GM19455 (cell line): ENCODE data around the gene TBX18.

ENCODE experiments used
- ATAC-seq: cut with Tn5 transposase; IDR thresholded peaks from one replicate; pipeline ENCODE4 v1.9.1; 2021; ENCODE audit not compliant: unreplicated experiment

TBX18 gene

DNA sequence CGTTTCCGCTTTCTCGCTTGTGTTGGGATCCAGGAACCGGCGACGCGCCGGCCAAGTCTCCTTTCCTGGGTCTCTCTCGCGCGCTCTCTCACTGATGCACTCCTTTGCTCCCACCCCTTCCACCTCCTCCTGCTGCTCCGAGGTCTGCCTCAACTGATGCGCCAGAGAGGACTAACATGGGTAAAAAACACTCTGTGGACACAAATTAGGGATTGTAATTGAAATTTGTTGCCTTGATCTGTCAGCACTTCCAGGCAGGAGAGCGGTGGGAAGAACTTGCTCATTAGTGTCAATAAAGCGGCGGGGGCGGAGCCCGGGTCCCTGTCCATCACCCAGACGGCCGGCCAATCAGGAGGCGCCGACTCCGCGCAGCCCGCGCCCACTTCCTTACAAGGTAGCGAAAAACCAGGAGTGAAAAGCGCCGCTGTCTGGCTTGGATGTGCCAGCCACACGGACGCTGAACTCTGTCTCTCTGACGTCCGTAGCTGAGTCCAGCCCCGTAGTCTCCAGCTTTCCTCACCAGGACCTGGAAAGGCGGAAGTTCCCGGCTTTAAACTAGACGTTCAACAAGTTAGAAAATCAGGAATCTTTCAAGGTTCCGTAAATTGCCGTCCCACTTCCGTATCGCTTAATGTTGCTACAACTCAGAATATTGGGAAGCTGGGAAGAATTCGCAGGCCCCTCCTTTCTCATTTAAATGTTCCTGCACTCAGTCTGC lies at the start of gene TBX18:
TSS of gene TBX18 (minus strand) at position 267 of the 718 bp plus-strand sequence. CDS start 417 bp downstream, outside the sequence.
- no peak for ATAC-seq

DNA sequence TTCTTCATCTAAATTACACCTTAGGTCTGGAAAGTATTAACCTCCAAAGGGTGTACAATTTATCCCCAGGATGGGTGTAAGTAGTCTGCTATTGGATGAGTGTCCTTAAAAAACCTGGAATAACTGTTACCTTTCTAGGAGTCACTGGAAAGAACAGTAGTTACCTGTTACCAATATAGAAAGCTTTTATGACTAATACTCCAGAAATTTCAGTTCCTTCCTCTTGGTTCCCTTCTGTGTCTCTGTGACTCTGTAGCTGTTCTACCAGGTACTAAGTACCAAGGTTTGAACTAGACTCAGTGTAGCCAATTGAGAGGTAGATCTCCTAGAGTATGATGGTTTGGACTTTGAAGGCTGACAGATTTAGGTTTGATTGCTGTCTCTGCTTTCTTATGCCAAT lies 47.0 kb upstream of the TBX18 start:
- no peak for ATAC-seq

DNA sequence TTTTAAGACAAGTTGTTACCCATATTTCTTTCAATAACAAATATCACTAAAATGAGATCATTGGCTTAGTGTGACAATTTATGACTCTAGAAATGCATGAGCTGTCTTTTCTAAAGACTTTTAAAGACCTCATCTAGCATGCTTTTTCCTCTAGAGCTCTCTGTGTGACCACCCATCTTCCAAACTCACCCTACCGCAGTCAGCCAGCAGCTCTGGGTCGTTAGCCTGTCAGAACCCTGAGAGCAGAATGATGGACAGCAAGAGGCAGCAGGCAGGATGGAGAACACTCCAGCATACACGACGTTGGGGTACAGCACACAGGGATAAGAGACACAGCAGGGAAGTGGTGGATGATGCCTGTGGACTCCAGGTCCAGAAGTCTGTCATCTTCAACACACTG lies 45.1 kb upstream of the TBX18 start:
- no peak for ATAC-seq

DNA sequence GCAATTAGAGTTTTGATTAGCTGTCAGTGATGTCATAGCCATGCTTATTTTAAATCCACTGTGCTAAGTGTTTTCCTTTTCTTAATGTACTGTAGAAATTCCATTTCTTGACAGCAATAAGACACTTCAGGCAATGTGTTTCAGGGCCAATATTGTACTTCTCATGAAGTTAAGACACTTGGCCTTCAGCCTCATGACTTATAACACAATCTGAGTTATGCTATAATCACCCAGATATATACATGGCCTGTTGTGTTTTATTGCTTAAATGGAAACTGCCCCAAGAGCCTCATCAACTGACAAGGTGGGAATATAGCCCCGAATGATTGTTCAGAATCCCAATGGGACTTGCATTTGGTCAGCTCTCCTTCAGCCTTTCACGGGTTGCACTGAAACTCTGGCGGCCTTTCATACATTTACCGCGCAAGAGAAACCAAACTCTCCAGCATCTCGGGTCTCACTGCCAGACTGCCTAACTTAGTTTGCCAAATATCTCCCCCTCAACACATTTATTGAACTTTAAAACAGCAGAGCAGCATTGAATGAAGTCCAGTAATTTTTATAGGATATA lies 44.2 kb upstream of the TBX18 start:
- ATAC-seq = no peak

DNA sequence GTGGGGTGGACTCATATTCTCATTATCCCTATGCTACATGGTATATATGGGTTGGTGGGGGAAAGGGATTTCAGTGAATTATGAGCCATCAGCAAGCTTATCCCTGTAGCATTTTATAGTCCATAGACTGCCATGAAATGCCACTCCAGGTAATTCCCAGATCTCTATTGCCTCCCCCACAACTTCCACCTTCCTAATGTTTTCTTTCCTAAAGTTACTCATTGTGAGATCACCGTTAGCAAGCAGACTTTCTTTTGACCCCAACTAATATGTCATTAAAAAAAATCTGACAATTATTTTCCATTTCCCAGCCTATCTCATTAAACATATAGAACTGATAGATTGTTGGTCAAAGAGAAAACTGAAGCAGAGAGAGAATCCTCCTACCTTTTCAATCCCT lies 40.7 kb upstream of the TBX18 start:
- no peak for ATAC-seq

DNA sequence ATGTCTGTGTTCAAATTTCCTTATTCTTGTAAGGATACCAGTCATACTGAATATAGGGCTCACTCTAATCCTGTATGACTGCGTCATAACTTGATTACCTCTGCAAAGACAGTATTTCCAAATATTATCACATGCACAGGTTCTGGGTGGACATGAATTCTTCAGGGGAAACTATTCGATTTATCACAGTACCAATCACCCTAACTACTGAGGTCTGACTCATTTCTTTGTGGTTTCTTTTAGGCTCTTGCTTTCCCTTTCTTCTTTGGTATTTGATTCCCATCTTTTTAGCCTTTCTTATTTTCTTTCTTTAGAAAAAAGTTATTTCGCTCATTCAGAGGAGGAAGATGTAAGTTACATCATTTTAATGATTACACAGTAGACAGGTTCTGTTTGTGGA lies 40.3 kb upstream of the TBX18 start:
- no peak for ATAC-seq

DNA sequence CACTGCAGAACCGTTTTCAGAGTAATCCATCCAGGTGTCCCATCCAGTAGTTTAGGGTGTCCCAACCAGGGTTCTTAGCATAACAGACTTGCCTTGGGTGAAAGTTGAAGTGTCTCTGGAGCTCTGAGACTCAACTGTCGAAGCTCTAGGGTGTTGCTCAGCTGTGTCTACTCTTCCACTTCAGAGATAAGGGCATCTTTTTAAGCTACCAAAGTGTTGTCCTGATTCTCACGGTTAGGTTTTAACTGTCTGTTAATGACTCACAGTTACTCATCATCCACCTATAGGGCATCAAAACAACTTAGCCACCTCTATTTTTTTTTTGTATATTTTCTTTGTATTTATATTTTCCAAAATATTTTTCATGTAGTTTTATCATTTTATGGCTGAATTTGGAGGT lies 36.9 kb upstream of the TBX18 start:
- ATAC-seq = no peak

DNA sequence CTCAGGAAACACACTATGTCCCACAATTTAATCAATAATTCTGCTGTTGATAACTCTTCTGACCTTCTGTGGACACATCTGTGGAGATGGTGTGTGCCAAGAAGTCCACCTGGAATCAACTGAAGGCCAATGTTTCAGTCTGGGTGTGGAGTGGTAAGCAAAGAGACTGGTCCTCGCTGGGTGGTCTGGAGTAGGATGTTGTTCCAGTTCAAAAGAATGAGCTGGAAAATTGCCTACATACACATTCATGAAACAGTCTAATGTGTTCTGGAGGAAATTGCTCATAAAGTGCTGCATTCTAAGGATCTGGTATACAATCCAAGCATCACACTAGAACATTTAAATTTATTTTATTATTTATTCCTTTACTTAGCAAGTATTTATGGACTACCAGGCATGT lies 33.9 kb upstream of the TBX18 start:
- ATAC-seq = no peak

DNA sequence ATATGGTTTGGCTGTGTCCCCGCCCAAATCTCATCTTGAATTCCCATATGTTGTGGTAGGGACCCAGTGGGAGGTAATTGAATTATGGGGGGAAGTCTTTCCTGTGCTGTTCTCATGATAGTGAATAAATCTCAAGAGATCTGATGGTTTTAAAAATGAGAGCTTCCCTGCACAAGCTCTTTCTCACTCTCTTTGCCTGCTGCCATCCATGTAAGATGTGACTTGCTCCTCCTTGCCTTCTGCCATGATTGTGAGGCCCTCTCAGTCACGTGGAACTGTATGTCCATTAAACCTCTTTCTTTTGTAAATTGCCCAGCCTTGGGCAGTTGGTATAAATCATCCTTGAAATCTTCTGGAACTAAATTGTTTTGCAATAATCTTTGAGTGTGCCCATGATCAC lies 31.9 kb upstream of the TBX18 start:
- ATAC-seq = no peak

DNA sequence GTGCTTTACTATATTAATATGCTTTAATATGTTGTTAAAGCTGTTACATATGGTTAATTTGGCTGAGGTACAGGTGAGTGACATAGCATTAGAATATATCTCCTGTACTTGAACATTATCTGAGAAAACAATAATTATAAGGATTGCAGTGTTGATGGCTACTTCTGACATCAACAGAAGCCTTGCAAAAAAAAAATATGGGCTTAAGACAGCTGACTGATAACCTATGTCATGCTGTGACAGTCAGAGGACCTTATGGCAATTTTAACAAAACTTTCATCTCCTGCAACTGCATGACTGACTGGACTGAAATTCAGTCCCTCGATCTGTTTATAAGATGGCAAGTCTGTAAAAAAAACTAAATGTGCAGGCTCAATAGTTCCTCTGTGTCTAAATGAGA lies 27.5 kb upstream of the TBX18 start:
- ATAC-seq = no peak

DNA sequence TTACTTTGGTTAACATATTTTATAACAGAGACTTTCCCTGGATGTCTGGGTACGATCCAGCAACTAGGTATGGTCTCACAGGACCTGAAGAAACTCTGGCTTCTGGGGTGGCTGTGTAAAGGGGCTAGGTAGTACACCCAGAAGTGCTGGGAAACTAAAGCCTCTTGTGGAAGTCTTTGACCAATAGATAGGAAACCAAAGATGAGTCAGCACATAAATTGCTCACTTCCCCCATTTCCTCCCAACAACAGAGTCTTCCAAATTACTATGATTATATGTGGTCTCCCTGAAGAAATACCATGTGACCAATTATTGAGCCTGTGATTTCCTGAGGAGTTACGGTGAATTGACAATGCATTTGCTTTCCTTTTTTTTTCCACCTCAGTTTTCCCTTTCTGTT lies 26.8 kb upstream of the TBX18 start:
- no peak for ATAC-seq

DNA sequence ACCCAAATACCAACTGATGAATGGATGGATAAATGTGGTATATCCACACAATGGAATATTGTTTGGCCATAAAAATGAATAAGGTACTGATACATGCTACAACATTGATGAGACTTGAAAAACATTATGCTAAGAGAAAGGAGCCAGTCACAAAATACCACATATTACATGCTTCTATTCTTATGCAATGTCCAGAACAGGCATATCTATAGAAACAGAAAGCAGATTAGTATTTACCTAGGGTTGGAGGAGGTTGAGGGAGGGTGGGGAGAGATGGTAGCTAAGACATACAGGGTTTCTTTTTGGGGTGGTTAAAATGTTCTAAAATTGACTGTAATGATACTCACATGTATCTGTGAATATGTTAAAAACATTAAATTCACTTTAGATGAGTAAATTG lies 24.8 kb upstream of the TBX18 start:
- ATAC-seq = no peak

DNA sequence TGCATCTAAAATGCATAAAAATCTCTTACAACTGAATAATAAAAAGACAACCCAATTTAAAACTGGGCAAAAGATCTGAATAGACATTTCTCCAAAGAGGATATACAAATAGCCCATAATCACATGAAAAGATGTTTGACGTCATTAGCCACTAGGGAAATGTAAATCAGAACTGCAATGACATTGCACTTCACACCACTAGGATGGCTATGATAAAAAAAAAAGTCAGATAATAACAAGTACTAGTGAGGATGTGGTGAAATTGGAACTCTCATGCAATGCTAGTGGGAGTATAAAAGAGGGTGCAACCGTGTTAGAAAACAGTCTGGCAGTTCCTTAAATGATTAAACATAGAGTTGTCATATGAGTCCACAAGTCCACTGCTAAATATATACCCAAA lies 24.3 kb upstream of the TBX18 start:
- no peak for ATAC-seq

DNA sequence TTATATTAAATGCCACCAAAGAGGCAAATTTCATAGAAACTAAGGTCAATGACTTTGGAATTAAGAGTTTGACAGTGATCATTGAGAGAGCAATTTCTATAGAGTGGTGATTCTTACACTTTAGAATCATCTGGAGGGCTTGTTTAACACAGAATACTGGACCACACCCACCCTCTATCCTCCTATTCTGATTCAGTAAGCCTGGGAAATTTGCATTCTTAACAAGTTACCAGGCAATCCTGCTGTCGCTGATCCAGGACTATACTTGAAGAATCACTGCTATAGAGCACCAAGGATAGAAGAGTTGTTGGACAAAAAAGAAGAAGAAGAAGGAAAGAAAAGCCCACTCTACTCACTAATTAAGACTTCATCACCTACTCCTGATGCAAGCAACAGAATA lies 21.3 kb upstream of the TBX18 start:
- ATAC-seq = no peak

DNA sequence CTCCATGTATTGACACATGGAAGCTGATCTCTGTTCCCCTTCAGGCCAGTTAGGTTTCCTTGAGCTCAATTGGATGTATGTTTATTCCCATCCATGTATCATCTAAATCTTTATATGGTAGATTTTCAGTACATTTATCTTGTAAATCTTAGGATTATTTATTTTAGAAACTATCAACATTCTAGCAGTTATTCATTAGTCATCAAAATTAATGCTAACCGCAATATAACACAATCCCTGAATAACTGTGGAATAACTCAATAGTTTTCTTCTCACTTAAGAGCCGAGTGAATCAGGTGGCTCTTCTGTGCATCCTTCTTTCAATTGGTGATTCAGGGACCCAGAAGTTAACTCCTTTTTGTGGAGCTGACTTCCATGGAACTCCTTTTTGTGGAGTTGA lies 15.5 kb upstream of the TBX18 start:
- ATAC-seq = no peak

DNA sequence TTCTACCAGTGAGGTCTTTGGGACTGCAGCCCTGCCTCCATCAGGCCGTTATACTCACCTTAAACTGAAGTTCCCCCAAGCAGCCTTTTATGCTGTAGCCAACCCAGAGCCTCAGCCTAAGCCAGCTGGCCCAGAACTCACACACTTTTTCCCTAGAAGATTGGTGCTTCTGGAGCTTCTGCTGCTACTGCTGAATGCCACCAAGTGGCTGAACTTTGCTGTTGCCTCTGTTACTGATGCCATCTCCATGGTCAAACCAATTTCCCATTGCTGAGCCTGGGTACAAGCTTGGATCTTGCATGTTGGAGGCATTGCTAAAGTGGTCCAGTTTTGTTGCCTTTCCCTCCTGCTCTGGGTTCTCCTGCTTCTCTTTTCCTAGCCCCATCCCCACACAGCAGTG lies 15.0 kb upstream of the TBX18 start:
- no peak for ATAC-seq

DNA sequence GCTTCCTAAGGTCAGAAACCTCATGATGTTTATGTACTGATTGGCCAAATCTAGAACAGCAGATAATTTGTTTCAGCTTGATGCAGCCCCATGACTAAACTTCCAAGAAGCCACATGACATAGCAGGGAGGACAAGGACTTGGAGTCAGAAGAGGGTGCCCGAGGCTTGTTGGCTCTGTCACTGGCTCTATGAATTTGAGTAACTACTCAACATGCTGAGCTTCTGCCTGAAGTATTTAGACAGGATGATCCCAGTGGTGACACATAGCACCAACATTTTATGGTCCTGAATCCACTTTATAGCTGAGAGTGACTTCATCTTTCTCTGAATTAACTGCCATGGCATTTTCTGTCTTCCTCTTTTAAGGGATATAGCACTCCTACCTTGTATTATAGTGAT lies 13.5 kb upstream of the TBX18 start:
- no peak for ATAC-seq

DNA sequence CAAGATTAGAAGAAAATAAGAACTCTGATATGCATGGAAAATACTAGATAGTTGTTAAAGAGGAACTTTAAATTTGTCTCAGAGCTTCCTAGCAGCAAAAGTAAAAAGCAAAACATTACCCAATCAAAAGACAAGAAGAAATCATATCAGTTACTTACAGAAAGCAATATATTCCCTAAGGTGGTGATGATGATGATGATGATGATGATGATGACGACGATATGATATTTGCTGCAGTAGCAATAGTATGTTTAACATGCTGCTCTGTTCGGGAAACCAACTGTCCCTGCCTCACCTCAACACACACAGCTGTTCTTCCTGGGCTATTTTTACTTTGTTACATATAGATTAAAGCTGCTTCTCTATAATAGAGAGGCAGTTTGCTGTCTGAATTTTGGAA lies 12.0 kb upstream of the TBX18 start:
- ATAC-seq = no peak

DNA sequence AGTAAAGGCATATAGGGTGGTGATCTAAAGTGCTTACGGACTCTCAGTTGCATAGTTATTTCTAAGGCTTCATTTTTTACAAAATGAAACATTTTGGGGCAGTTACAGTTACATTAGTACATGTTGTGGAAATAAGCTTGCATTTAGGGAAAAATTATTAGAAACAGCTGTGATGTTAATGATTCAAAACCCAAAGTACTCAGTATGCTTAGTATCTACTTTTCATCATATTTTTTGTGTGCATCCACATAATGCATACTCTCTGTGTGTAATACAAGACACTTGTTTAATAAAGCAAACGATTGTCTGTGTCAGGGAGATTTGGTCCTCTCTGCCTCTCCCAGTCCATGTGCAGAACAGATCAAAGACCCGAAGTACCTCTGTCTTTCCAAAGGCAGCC lies 11.4 kb upstream of the TBX18 start:
- ATAC-seq = no peak

DNA sequence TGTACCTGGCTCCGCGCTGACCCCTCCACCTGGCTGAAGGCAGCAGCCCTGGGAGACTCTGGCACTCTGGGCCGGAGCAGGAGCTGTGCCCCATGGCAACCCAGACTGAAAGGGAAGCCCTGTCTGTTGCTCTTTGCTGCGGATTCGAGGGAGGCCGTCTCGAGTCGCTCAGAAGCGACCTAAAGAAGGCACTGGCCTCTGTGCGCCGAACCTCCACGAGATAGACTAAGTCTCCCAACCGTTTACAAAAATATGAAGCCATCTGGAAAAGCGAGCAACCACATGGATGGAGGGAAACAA lies 10.5 kb upstream of the TBX18 start:
- ATAC-seq = no peak

DNA sequence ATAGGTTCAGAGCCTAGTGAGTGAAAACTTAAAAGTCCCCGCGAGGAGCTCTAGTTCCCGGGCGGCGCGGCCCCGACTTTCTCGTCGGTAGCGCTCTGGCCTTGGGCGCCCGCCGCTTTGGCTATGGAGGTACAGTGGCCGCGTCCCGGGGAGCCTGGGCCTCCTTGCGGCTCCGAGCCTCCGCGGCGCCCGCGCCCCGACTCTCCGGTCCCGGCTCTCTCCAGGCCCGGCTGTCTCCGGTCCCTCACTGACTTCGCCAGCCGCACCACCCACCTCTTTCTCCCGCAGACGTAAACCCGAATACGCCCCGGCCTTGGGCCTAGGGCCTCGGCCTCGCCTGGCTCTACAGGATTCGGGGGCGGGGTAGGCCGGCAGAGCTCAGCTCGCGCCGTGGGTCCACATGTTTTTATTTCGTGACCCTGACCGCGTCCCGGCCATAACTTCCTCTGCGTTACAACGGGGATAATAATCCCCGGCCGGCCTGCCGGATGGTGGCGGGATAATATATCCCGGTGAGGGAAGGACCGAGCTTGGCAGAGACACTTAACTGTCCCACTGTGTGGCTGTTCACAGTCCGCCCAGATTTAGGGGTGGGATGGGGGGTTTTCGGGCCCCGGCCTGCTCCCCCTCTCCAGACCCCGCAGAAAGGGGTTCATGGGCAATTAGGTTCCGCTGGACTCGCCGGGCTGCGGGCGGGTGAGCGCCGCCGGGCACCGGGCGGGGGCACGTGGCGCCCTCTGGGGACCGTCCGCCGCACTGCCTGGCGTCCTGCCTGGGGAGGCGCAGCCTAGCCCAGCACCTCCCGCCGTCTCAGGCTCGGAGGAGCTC lies 10.0 kb upstream of the TBX18 start:
- no peak for ATAC-seq

DNA sequence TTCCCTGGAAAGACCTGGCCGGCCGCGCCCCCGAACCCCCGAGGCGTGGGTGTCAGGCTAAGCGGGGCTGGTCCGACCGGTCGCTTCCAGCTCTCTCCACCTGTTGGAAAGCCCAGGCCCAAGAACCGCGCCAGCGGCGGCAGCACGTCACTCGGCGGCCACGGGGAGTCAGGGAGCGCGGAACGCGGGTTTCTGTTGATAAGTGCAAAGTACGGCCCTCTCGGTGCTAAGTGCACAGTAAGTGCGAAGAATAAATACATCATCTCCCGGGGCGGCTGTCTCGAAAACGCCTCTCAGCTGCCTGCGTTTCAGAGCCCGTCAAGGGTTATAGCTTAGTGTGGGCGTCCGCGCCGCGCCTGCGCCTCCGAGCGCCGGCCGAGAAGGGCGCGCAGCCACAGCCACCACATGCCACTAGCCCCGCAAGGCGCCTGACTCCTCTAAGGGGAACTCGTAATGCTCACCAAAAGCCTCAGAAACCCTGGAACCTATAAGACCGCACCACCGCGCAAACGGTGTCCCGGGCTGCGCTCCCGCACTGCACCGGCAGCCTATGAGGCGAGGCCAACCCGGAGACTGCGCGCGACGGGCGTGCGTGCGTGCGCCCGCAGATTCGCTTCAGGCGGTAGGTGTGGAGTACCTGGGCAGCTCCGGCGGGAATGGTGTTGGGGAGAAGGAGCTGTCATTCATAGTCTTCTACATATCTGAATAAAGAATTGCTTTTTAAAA lies 9.2 kb upstream of the TBX18 start:
- ATAC-seq = no peak
